ENCODE results near the gene MAD1L1.
"Not testable (repeated sequence)": the region's sequence is repeated elsewhere in the genome, so short reads cannot be mapped to it uniquely, and the experiment has no call there.

MAD1L1 gene

GRCh38 chr7:1868516-1869165, 364.1 kb downstream of the MAD1L1 start:
- H3K36me3 ChIP-seq (ENCODE audit: control insufficient read depth, insufficient read depth, low read length), result no peaks in the 10 kb centered on the region
- no peak overlapping the region for H3K9ac ChIP-seq (ENCODE audit: low read length)
- H3K4me1 ChIP-seq (ENCODE audit: control insufficient read depth, insufficient read depth, low read length), result no peaks in the 10 kb centered on the region
- no peak overlapping the region for H3K4me3 ChIP-seq (ENCODE audit: low read length)
- H3K27me3 ChIP-seq (ENCODE audit: control insufficient read depth, insufficient read depth, low read length), result no peaks in the 10 kb centered on the region
- no peak overlapping the region for H3K27ac ChIP-seq (ENCODE audit: low read depth, low read length)

DNA sequence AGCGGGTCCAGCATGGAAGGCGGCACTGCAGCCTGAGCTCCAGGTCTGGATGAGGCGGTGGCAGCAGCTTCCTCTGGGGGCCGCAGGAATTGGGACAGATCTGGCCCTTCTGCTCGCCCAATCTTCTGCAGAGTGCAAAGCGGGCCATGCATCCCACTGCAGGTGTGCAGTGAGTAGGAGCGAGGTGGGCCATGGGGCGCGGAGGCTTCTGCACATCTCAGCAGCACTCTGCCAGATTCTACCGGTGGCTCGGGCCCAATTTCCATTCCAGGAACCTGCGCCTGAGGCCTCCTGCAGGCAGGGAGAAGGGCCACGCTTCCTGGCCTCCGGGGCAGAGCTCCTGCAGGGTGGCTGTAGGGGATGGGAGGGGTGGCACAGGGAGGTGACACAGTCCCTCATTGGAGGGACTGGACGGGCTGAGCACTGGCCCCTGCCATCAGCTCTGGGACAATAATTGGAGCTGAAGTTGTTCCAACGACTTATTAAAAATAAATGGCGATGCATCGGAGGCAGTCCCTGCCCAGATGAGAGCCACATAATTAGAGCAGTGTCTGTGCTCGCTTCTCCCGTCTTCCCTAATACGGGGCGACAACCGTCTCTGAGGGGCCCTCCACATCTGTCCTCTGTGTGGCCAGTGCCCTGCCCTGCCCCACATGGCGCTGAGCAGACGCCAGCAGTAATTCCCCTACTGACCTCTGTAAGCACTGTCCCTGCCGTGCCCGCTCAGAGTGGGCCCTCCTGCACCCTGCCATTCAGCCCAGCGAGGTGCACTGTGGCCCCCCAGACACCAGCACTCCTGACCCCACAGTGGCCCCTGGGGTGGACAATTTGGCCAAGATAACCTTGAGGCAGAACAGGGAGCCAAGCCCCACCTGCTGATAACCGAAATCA, 365.1 kb downstream of the MAD1L1 start:
- Histone ChIP-seq H3K4me1 (ENCODE audit: control insufficient read depth, insufficient read depth, low read length) (no peaks in the 10 kb centered on the region), H3K4me3 (ENCODE audit: low read length) (no peak overlapping the region), H3K27ac (ENCODE audit: low read depth, low read length) (no peak overlapping the region), H3K36me3 (ENCODE audit: control insufficient read depth, insufficient read depth, low read length) (no peaks in the 10 kb centered on the region), H3K9ac (ENCODE audit: low read length) (no peak overlapping the region), H3K27me3 (ENCODE audit: control insufficient read depth, insufficient read depth, low read length) (no peaks in the 10 kb centered on the region)

DNA sequence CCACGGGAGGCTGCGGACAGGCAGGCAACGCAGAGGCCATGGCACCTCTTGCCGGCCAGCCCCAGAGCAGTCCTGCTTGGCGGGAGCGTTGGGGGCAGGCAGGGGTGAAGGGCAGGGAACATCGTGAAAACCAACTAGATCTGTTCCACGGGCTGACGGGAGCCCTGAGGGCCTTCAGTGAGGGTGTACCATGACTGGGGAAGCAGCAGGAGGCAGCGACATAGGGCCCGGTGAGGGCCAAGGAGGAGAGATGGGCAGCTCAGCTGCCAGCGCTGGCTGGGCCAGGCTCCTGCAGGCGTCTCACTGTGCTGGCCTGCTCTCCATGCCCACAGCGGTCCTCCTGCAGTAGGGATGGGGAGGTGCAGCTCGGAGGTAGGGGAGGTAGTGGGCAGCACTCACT, 366.1 kb downstream of the MAD1L1 start:
- Histone ChIP-seq H3K4me3 (ENCODE audit: low read length) (no peak overlapping the region), H3K4me1 (ENCODE audit: control insufficient read depth, insufficient read depth, low read length) (no peaks in the 10 kb centered on the region), H3K27me3 (ENCODE audit: control insufficient read depth, insufficient read depth, low read length) (no peaks in the 10 kb centered on the region), H3K27ac (ENCODE audit: low read depth, low read length) (no peak overlapping the region), H3K9ac (ENCODE audit: low read length) (no peak overlapping the region), H3K36me3 (ENCODE audit: control insufficient read depth, insufficient read depth, low read length) (no peaks in the 10 kb centered on the region)

- no peak overlapping the region for H3K9ac ChIP-seq (ENCODE audit: low read length)
- no peaks in the 10 kb centered on the region for H3K36me3 ChIP-seq (ENCODE audit: control insufficient read depth, insufficient read depth, low read length)
- no peaks in the 10 kb centered on the region for H3K4me1 ChIP-seq (ENCODE audit: control insufficient read depth, insufficient read depth, low read length)
- no peak overlapping the region for H3K4me3 ChIP-seq (ENCODE audit: low read length)
- no peak overlapping the region for H3K27ac ChIP-seq (ENCODE audit: low read depth, low read length)
- H3K27me3 ChIP-seq (ENCODE audit: control insufficient read depth, insufficient read depth, low read length), result no peaks in the 10 kb centered on the region
Measured at GRCh38 chr7:1865571-1866255, 367.0 kb downstream of the MAD1L1 start.

DNA sequence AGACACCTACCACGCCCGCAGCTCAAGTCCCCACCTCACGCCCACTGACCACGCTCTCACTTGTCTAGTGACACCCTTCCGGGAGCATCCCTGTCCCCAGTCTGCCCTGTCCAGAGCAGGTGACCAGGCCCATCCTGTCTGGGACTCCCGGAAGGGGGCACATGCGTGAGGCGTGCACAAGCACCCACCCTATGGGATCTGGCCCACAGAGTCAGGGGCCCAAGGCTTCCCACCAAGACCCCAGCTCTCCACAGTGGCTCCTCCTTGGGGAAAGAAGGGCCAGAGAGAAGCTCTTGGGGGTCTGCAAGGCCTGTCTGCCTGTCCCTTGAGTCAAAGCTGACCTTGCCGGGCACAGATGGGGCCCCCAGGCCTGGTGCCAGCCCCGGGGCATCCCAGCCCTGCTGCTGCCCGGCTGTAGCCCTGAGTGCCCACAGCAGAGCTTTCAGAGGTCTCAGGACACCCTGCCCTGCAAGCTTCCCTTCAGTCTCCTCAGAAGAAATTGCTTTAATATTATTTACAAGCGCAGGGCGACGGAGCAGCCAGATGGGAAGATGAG, 367.7 kb downstream of the MAD1L1 start:
- no peaks in the 10 kb centered on the region for H3K4me1 ChIP-seq (ENCODE audit: control insufficient read depth, insufficient read depth, low read length)
- H3K27me3 ChIP-seq (ENCODE audit: control insufficient read depth, insufficient read depth, low read length), result no peaks in the 10 kb centered on the region
- H3K4me3 ChIP-seq (ENCODE audit: low read length), result no peak overlapping the region
- no peak overlapping the region for H3K27ac ChIP-seq (ENCODE audit: low read depth, low read length)
- H3K36me3 ChIP-seq (ENCODE audit: control insufficient read depth, insufficient read depth, low read length), result no peaks in the 10 kb centered on the region
- H3K9ac ChIP-seq (ENCODE audit: low read length), result no peak overlapping the region

GRCh38 chr7:1864161-1864940, 368.4 kb downstream of the MAD1L1 start:
- H3K36me3 ChIP-seq (ENCODE audit: control insufficient read depth, insufficient read depth, low read length), result no peaks in the 10 kb centered on the region
- H3K4me3 ChIP-seq (ENCODE audit: low read length), result no peak overlapping the region
- H3K27ac ChIP-seq (ENCODE audit: low read depth, low read length), result no peak overlapping the region
- no peak overlapping the region for H3K9ac ChIP-seq (ENCODE audit: low read length)
- no peaks in the 10 kb centered on the region for H3K4me1 ChIP-seq (ENCODE audit: control insufficient read depth, insufficient read depth, low read length)
- no peaks in the 10 kb centered on the region for H3K27me3 ChIP-seq (ENCODE audit: control insufficient read depth, insufficient read depth, low read length)

GRCh38 chr7:1863091-1863900, 369.4 kb downstream of the MAD1L1 start:
- no peaks in the 10 kb centered on the region for H3K36me3 ChIP-seq (ENCODE audit: control insufficient read depth, insufficient read depth, low read length)
- H3K9ac ChIP-seq (ENCODE audit: low read length), result no peak overlapping the region
- H3K4me3 ChIP-seq (ENCODE audit: low read length), result no peak overlapping the region
- no peak overlapping the region for H3K27ac ChIP-seq (ENCODE audit: low read depth, low read length)
- no peaks in the 10 kb centered on the region for H3K4me1 ChIP-seq (ENCODE audit: control insufficient read depth, insufficient read depth, low read length)
- H3K27me3 ChIP-seq (ENCODE audit: control insufficient read depth, insufficient read depth, low read length), result no peaks in the 10 kb centered on the region

DNA sequence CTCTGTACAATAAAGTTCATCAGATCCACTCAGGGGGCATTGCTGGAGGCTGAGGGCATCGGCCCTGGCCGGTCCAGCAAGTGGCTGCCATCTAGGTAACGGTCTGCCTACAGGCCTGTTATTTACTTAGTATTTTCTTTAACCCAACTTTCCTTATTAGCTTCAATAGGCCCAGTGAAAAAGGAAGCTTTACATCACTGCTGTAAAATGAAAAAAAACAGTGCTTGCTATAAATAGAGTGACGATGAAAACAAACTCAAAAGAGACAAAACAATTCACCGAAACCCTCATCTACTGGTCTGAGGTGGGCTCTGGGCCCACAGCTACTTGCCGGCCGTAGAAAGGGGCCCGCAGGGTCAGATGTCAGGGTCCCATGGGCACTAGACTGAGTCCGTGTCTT, 370.2 kb downstream of the MAD1L1 start:
- Histone ChIP-seq H3K4me1 (ENCODE audit: control insufficient read depth, insufficient read depth, low read length) (no peaks in the 10 kb centered on the region), H3K36me3 (ENCODE audit: control insufficient read depth, insufficient read depth, low read length) (no peaks in the 10 kb centered on the region), H3K9ac (ENCODE audit: low read length) (no peak overlapping the region), H3K4me3 (ENCODE audit: low read length) (no peak overlapping the region), H3K27ac (ENCODE audit: low read depth, low read length) (no peak overlapping the region), H3K27me3 (ENCODE audit: control insufficient read depth, insufficient read depth, low read length) (no peaks in the 10 kb centered on the region)

DNA sequence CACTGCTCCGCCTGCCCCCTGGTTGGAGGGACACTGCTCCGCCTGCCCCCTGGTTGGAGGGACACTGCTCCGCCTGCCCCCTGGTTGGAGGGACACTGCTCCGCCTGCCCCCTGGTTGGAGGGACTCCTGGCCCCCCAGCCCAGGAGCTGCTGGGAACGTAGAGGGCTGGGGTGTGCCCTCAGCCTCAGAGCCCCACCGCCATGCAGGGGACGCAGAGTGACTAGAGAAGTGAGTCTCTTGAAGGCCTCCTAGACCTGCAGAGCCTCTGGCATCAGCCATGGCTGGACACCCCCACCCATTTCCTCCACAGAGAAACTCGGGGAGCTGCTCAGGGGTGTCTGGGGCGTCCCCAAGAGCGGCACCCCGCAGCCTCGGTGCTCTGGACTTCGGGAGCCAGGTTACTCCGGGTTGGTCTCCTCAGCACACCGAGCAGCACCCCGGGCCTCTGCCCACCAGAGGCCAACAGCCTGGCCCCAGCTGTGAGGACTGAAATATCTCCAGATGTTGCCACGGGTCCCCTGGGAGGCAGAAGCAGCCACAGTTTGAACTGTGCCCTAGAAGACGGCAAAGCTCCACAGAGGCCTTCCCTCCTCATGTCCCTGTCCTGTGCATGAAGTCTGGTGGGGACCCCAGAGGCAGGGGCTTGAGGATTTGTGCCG, 370.8 kb downstream of the MAD1L1 start:
- Histone ChIP-seq H3K4me1 (ENCODE audit: control insufficient read depth, insufficient read depth, low read length) (no peaks in the 10 kb centered on the region), H3K4me3 (ENCODE audit: low read length) (no peak overlapping the region), H3K27me3 (ENCODE audit: control insufficient read depth, insufficient read depth, low read length) (no peaks in the 10 kb centered on the region), H3K9ac (ENCODE audit: low read length) (no peak overlapping the region), H3K36me3 (ENCODE audit: control insufficient read depth, insufficient read depth, low read length) (no peaks in the 10 kb centered on the region), H3K27ac (ENCODE audit: low read depth, low read length) (no peak overlapping the region)

DNA sequence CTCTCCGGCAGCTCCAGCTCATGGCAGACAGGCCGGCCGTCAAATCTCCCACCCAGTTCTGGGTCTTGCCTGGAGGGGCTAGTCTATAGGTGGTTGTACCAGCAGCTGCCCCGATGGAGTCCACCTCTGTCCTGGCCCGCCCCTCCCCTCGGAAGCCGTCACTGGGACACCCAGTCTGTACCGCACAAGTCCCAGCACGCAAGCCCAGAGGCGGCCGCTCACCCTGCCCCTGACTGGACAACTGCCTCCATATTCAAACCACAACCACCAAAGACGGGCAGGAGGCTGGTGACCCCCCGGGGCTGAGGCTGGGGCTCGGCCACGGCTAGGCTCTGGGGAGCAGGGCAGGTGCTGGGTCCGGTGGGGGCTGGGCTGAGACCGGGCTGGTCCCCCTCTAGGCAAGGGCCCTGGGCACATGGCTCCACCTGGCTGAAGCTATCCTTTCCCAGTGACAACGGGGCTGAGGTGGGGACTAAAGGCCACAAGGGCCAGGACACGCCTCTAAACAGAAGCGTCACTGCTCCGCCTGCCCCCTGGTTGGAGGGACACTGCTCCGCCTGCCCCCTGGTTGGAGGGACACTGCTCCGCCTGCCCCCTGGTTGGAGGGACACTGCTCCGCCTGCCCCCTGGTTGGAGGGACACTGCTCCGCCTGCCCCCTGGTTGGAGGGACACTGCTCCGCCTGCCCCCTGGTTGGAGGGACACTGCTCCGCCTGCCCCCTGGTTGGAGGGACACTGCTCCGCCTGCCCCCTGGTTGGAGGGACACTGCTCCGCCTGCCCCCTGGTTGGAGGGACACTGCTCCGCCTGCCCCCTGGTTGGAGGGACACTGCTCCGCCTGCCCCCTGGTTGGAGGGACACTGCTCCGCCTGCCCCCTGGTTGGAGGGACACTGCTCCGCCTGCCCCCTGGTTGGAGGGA, 371.6 kb downstream of the MAD1L1 start:
- not testable (repeated sequence) for H3K4me1 ChIP-seq (ENCODE audit: control insufficient read depth, insufficient read depth, low read length); H3K27ac ChIP-seq (ENCODE audit: low read depth, low read length); H3K4me3 ChIP-seq (ENCODE audit: low read length); H3K27me3 ChIP-seq (ENCODE audit: control insufficient read depth, insufficient read depth, low read length); H3K9ac ChIP-seq (ENCODE audit: low read length); H3K36me3 ChIP-seq (ENCODE audit: control insufficient read depth, insufficient read depth, low read length)

Measured in rectal smooth muscle tissue (tissue), 1 donor.